Measurements from ENCODE around the gene SORBS2.
"Not testable (repeated sequence)": the region's sequence is repeated elsewhere in the genome, so short reads cannot be mapped to it uniquely, and the experiment has no call there.

Gene SORBS2

DNA sequence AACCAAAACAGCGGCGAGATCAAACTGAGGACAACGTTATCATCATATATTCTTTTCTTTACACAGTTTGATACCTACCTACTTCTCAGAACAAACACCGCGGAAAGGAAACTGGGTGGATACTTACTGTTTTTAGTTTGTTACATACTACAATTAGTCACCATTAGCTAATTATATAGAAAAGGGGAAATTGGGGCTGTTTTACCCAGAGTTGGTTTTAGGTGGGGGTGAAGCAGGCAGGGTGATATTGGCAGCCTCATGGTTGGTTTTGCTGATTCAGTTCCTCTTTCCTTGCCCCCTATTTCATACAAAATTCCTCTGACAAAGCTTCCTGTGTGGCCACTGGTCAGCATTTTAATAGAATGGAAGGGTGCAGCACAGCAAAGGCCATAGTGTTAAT, 77.8 kb downstream of the SORBS2 start:
- no peak for DNase-seq

- DNase-seq: no peak
Measured at GRCh38 chr4:185730849-185731608, 81.0 kb downstream of the SORBS2 start.

- DNase-seq: no peak
Measured at GRCh38 chr4:185730387-185730786, 81.6 kb downstream of the SORBS2 start.

- DNase-seq: no peak
Measured at GRCh38 chr4:185729391-185729804, 82.6 kb downstream of the SORBS2 start.

- no peak for DNase-seq
Measured at GRCh38 chr4:185728893-185729292, 83.1 kb downstream of the SORBS2 start.

DNA sequence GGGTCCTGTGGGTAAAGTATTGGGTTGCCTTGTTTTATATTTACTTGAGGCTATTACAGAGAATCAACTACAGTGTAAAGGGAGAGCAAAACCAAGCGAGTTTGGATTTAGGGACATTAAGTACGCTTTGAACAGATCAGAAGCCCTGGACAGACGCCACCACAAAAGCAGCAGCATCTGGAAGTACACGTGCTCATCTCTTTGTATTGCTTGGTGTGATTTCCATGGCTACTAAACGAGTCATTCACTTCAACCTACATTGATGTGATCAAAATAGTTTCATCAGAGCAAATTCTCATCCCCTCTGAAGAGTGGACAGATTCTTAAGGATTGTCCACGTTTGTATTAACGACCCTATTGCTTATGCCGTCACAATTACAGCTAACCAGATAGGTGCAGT, 85.1 kb downstream of the SORBS2 start:
- no peak for DNase-seq

GRCh38 chr4:185723631-185724260, 88.2 kb downstream of the SORBS2 start:
- no peak for DNase-seq

DNA sequence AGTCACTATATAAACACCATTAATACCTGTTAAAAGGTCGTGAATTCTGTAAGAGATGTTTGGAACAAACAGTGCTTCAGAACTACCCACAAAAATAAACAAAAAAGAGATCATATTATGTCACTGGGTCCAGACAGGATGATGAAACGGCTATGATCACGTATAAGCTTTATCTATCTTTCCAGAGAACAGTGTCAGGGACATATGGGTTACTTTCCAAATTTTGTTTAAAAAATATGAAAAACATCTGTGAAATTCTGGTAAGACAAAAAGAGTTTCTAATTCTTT, 90.0 kb downstream of the SORBS2 start:
- no peak for DNase-seq

- no peak for DNase-seq
Measured at GRCh38 chr4:185721190-185722028, 90.6 kb downstream of the SORBS2 start.

- DNase-seq: no peak
Measured at GRCh38 chr4:185719500-185719858, 92.5 kb downstream of the SORBS2 start.

DNA sequence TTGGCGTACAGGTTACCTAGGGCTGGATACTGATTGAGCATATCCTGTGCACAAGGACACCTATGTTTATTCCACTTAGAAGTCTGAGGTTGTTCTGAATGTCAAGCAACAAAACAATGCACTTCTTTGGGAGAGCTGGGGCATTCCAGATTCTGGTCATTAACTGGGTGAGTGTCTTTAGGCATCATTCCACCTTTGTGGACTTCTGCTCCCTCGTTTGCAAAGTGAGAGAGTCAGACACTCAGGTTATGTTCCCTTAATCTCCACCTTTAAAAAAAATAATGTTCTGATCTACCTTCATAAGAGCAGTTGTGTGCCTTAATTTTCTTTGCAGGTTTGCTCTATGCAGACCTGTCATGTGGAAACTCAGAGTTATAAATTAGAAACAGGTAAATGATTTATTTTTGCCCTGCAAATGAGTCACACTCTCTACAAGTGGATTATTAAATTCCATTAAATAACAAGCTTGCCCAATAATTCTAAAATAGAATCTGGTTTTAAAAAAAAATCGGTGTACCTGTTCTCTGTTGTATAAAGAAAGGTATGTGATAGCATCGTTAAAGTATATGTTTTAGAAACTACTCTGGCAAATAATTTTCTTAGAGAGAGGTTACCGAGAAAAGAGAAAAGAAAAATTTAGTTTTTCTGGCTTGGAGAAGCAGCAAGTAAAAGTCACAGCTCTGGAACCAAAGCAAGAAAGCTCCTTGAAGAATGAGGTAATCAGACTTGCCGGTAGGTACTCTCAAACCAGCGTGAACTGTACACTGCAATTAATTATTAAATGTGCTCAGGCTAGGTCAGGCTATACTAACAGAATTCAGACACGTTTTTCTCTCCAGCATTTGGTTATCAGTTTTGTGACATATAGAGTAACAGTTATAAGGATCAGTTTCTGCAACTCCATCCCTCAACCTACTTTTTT, 93.2 kb downstream of the SORBS2 start:
- no peak for DNase-seq

- DNase-seq: no peak
Measured at GRCh38 chr4:185717377-185717741, 94.6 kb downstream of the SORBS2 start.

GRCh38 chr4:185716577-185717376, 95.2 kb downstream of the SORBS2 start:
- DNase-seq: no peak

DNA sequence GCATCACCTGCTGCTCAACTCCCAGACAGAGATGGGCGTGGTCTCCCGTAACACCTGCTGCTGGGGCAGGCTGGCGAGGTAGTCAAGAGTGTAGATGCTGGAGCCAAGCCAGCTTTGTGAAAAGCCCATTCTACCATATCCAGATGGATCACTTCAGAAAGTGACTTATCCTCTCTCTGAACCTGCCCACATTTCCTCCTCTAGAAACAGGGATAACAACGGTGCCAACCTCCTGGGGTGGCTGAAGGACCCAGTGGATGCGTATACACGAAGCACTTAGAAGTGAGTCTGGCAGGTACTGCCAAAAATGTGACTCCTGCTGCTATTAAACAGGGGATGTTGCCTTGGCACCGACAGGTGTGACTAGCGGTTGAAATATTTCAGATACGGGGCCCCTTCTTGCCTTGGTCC, 95.8 kb downstream of the SORBS2 start:
- no peak for DNase-seq

- not testable (repeated sequence) for DNase-seq
Measured at GRCh38 chr4:185714524-185714923, 97.5 kb downstream of the SORBS2 start.

- no peak for DNase-seq
Measured at GRCh38 chr4:185713731-185714130, 98.3 kb downstream of the SORBS2 start.

DNA sequence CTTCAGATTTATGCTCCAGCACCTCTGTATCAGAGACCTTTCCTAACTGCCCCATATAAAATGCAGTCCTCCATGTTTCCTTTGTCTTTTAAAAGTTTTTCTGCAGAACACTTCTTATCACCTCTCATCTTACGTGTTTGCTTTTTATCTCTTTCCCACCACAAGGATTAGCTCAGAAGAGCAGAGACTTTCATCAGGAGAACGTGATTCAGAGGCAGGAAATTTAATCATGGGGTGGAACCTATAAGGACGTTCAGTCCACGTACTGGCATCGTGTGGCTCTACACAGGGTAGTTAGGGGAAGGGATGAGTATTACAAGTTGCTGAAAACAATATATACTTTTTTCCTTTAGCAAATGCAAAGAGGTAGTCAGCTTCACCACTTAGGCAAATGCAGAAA, 98.7 kb downstream of the SORBS2 start:
- no peak for DNase-seq

DNA sequence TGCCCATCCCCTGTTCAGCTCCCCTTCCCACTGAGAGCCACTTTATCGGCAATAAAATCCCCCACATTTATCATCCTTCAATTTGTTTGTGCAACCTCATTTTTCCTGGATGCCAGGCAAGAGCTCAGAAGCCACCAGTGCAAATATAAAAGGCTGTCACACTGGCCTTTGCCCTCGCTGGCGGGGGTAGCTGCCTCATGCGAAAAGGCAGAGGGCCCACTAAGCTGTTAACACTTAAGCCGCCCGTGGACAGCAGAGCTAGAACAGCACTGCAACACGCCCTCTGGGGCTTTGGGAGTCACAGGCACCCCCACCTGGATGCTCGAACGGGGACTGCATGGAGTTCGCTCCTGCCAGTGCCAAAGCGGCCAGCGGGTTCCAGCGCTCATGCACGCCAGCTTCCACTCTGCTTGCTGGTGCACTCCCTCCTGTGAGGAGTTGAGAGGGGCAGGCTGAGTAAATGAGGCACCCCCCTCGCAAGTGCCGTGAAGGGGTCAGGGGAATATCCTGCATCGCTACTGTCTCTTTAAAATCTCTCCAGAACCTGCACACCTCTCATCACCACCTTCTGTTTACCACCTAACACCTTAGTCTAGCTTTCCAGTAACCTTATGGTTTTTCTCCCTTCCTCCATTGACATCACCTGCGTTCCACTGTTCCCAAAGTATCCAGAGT, 99.5 kb downstream of the SORBS2 start:
- no peak for DNase-seq

DNA sequence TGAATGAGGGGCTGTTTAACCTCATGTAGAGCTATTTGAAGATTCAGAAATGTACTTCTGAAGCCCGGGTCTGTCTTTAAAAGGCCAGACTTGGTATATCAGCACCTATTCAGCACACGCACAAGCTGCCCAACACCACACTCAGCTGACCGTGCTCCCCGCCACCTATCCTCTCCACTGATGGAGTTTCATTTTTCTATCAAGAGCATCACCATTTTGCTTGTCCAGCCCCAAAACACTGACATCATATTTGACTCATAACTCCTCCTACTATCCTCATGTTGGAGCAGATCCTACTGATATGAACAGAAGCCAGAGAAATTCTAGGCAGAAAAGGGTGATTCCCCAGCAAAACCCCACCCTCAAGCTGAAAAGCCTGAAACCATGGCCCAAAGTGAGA, 100.3 kb downstream of the SORBS2 start:
- no peak for DNase-seq

DNA sequence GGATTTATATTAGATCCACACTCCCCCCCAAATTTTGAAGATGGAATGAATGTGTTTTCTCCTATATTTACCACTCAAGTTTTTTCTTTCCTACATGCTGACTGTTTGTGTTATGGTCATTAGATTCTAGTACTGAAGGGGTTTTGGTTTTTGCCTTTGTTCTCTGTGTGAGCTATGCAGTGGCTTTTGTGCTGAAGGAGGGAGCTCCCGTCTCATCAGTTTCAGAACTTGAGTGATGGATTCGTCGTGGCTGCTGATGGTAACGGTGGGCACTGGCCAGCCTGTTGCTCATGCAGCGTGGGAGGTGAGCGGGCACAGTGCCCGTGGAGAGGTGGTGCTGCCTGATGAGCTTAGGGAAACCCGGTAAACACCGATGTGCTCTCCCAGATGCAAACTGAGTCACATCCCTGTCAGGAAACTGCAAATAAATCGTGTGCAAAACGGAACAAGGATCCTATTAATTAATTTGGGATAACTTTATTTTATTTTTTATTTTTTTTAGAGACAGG, 101.5 kb downstream of the SORBS2 start:
- DNase-seq: no peak

GRCh38 chr4:185709802-185710486, 102.0 kb downstream of the SORBS2 start:
- no peak for DNase-seq
